Duodenal mucosa (tissue), 2 donors: ENCODE measurements around the gene SLCO2B1.

Experiments
- H3K27ac ChIP-seq: one replicate; pipeline ENCODE4 v1.7.0; 2013; ENCODE audit warnings: low read depth, low read length
- H3K27me3 ChIP-seq, 2 donors: one replicate each; pipeline ENCODE4 v1.7.0; 2013; ENCODE audit warnings: low read length in 2 of 2, control low read depth in 1 of 2; ENCODE audit not compliant: insufficient read depth in 2 of 2, control insufficient read depth in 1 of 2
- H3K36me3 ChIP-seq, 2 donors: one replicate each; pipeline ENCODE4 v1.7.0; 2013; ENCODE audit warnings: low read length in 2 of 2, control low read depth in 1 of 2; ENCODE audit not compliant: insufficient read depth in 2 of 2, control insufficient read depth in 1 of 2
- H3K4me1 ChIP-seq, 2 donors: one replicate each; pipeline ENCODE4 v1.7.0; 2013; ENCODE audit warnings: low read length in 2 of 2, control low read depth in 1 of 2; ENCODE audit not compliant: insufficient read depth in 2 of 2, control insufficient read depth in 1 of 2
- H3K4me3 ChIP-seq, 2 donors: one replicate each; pipeline ENCODE4 v1.7.0; 2013; ENCODE audit warnings: low read length in 2 of 2, low read depth in 1 of 2
- H3K9ac ChIP-seq, 2 donors: one replicate each; pipeline ENCODE4 v1.7.0; 2013; ENCODE audit warnings: low read length in 2 of 2, low read depth in 1 of 2
- H3K9me3 ChIP-seq, 2 donors: one replicate each; pipeline ENCODE4 v1.7.0; 2013; ENCODE audit warnings: low read length in 2 of 2, control low read depth in 1 of 2; ENCODE audit not compliant: control insufficient read depth in 1 of 2

The SLCO2B1 gene

DNA sequence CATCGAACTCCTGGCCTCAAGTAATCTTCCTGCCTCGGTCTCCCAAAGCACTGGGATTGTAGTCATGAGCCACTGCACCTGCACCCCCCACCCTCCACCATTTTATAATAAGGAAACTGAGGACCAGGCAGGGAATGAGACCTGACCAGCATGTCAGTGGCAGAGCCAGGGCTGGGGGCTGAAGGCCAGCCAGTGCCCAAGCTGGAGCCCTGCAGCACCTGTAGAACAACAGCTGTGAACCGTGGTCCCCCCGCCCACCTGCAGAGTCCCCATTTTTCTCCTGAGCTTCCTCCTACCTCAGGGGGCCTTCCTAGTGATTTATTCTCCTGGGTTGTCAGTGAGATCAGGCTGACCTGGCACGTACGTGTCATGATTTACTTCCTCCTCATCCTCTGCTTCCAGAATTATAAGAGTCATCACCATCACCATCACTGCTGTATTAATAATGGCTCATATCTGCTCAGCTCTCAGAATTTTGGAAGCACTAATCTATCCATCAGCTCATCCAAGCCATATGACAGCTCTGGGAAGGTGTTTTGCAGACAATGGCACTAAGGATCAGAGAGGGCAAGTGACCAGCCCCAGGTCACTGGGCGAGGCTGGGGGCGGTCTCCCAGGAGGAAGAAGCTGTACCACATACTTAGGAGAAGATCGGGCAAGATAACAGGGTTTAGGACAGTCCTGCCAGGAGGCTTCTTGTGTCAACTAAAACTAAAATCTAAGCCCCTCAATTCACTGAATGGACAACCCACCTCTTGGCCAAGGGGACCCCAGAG is 5.5 kb upstream of the SLCO2B1 start:
- Histone ChIP-seq H3K27ac (no peak overlapping the region), H3K9me3 (no peaks in the 10 kb centered on the region), H3K36me3 (no peaks in the 10 kb centered on the region), H3K9ac (peak overlapping the region in 1 of 2 donors; percentile 7), H3K4me3 (no peak overlapping the region), H3K27me3 (no peaks in the 10 kb centered on the region), H3K4me1 (peaks cover 54 to 56% of the 10 kb centered on the region in 2 donors)

- no peak overlapping the region for H3K4me3 ChIP-seq
- H3K36me3 ChIP-seq: no peaks in the 10 kb centered on the region
- H3K4me1 ChIP-seq: peaks cover 59 to 61% of the 10 kb centered on the region in 2 donors
- H3K27me3 ChIP-seq: no peaks in the 10 kb centered on the region
- H3K9ac ChIP-seq: peak overlapping the region in 1 of 2 donors; percentile 7
- no peaks in the 10 kb centered on the region for H3K9me3 ChIP-seq
- H3K27ac ChIP-seq: no peak overlapping the region
These were observed 4.9 kb upstream of the SLCO2B1 start for GRCh38 chr11:75145972-75146519.

DNA sequence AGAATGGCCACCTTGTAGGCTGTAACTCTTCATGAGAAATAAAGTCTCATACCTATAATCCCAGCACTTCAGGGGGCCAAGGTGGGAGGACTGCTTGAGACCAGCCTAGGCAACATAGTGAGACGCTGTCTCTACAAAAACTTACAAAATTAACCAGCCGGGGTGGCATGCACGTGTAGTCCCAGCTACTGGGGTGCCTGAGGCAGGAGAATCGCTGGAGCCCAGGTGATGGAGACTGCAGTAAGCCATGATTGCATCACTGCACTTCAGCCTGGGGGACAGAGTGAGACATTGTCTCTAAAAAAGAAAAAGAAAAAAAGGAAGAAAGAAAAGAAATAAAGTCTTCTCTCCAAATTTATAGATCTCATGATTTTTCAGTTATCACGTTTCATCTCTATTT is 4.2 kb upstream of the SLCO2B1 start:
- Histone ChIP-seq H3K9me3 (no peaks in the 10 kb centered on the region), H3K27ac (no peak overlapping the region), H3K9ac (peak overlapping the region in 1 of 2 donors; percentile 2), H3K36me3 (no peaks in the 10 kb centered on the region), H3K4me1 (peaks cover 61 to 62% of the 10 kb centered on the region in 2 donors), H3K4me3 (no peak overlapping the region), H3K27me3 (no peaks in the 10 kb centered on the region)

DNA sequence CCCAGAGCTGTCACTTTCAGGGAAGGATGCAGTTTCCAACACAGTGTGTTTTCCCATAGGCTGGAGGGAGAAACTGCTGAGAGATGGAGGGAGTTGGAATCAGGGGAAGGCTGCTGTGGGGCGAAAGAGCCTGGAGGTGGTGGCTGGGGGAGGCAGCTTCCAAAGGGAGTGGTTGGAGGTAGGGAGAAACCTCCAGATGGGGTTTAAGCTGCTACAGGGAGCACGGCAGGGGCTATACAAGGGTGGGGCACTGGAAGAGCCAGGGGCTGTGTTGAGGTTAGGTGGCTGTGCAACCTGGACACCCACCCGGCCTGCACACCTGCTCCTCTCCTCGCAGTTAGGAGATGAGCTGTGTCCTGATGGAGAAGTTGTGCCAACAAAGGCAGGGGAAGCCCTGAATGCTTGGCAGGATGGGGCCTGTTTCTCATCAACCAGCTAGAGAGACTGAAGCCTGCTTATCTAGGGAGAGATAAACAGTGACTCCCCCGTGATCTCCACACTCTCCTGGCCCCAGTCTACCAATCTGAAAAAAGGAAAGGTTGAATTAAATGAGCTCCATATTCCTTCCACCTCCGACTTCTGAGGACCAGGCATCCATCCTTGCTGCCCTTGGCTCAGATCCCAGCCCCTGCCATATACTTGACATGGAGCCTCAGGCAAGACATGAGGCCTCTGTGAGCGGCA is 3.6 kb upstream of the SLCO2B1 start:
- Histone ChIP-seq H3K27ac (no peak overlapping the region), H3K4me3 (no peak overlapping the region), H3K27me3 (no peaks in the 10 kb centered on the region), H3K9me3 (no peaks in the 10 kb centered on the region), H3K4me1 (peaks cover 62 to 66% of the 10 kb centered on the region in 2 donors), H3K9ac (peak overlapping the region in 1 of 2 donors; percentile 2), H3K36me3 (no peaks in the 10 kb centered on the region)

DNA sequence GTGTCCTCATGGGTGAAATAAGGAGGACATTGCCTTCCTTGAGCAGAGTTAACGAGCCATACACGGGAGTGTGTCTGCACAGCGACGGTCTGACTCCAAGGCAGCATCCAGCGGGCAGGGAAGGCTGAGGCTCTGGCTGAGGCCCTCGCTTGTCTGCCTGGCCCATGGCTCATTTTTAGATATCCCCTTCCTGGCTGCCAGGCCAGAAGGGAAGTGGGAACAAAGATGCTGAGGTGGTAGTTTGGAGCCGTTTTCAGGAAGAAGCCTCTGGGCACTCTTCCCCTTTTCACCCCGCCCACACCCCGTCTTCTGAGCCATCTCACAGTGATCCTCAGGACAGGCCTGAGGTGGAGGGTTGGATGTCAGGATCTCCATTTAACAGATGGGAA is 3.0 kb upstream of the SLCO2B1 start:
- Histone ChIP-seq H3K4me3 (no peak overlapping the region), H3K27me3 (no peaks in the 10 kb centered on the region), H3K27ac (no peak overlapping the region), H3K9me3 (no peaks in the 10 kb centered on the region), H3K4me1 (peaks cover 63% of the 10 kb centered on the region in 2 donors), H3K36me3 (no peaks in the 10 kb centered on the region), H3K9ac (no peak overlapping the region)

GRCh38 chr11:75148436-75148983 is 2.4 kb upstream of the SLCO2B1 start:
- no peaks in the 10 kb centered on the region for H3K27me3 ChIP-seq
- no peaks in the 10 kb centered on the region for H3K9me3 ChIP-seq
- no peaks in the 10 kb centered on the region for H3K36me3 ChIP-seq
- H3K27ac ChIP-seq: no peak overlapping the region
- H3K4me1 ChIP-seq: peaks cover 65 to 67% of the 10 kb centered on the region in 2 donors
- H3K9ac ChIP-seq: no peak overlapping the region
- no peak overlapping the region for H3K4me3 ChIP-seq

DNA sequence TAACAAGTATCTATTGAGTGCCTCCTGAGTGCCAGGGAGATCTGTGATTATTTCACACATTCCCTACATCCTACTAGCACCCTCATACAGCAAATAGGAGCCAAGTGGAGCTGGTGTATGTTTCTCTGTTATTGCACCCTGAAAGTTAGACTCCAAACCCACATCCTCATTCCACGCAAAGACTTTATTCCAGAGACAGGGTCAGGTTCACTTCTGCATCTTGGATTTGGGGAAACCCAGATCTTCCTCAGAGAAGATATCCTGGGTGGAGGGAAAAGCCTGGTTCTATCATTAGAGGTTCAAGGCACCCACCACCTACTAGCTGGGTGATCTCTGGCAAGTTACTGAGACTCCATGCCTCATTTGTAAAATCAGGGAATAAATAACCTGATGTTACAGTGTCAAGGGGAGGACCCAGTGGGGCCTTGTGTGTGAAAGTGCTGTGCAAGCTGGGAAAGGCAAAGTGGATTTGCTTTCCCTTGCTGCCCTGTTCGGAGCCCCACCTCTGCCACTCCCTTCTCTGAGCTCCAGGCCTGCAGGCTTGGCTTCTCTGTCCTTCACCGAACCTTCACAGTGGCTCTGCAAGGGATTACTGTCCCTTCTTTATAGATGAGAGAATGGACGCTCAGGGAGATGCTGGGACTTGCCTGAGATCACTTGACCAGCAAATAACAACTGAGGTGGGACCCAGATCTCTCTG is 991 bp upstream of the SLCO2B1 start:
- Histone ChIP-seq H3K27me3 (no peaks in the 10 kb centered on the region), H3K4me1 (peaks cover 71 to 72% of the 10 kb centered on the region in 2 donors), H3K9me3 (no peaks in the 10 kb centered on the region), H3K4me3 (peak overlapping the region in 1 of 2 donors; percentile 79), H3K9ac (peak overlapping the region; percentile 12 to 74), H3K27ac (no peak overlapping the region), H3K36me3 (no peaks in the 10 kb centered on the region)

DNA sequence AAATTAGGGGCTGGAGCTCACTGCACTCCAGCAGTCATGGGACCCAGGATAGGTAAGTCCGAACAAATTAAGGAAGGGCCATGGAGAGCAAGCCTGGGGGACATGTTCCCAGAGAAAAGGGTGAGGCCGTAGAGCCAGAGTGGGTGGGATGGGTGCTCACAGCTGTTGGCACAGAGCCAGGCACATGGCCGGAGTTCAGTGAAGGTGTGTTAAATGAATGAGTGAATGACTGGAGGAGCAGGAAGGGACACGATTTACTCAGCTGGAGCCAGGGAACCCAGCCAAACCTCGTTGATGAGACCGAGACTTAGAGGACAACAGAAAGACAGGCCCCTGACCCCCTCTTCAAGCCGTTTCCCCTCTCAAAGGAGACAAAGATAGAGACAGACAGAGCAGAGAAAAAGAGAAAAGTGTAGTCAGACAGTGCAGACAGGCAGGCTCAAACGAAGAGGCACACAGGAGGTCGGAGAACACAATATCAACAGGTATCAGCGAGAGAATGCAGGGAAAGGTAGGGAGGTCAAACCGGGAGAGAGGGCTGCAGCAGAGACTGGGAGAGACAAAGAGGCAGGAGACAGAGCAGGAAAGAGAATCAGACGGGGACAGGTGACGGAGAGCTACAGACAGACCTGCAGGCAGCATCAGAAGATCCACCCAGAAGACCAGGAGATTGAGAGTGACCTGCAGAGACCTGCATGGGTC is 590 bp downstream of the SLCO2B1 start:
- H3K36me3 ChIP-seq: no peaks in the 10 kb centered on the region
- H3K9ac ChIP-seq: peak overlapping the region; percentile 74 to 88
- peak overlapping the region; percentile 70 to 79 for H3K4me3 ChIP-seq

DNA sequence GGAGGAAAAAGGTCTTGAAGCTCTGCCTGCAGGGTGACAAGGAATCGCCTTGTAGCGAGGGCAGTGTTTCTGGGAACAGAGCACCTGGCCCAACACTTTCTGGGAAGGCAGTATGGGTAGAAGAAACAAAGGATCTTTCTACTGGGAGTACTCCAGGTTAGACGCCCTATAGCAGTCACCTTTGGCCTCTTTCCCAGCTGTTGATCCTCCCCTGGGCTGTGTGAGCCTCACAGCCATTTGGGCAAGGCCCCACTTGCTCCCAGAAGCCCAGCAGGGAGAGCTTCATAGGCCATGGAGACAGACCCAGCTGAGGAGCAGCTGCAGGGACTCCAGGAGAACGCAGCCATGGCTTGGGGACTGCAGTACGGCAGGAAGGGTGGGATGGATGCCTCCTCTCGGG is 1.2 kb downstream of the SLCO2B1 start:
- peak overlapping the region; percentile 67 for H3K27ac ChIP-seq
- H3K9ac ChIP-seq: peak overlapping the region; percentile 74 to 88
- H3K4me1 ChIP-seq: peaks cover 74 to 78% of the 10 kb centered on the region in 2 donors
- H3K36me3 ChIP-seq: no peaks in the 10 kb centered on the region
- peak overlapping the region; percentile 70 to 79 for H3K4me3 ChIP-seq
- no peaks in the 10 kb centered on the region for H3K9me3 ChIP-seq
- no peaks in the 10 kb centered on the region for H3K27me3 ChIP-seq

More for the DNA sequence above, 590 bp downstream of the SLCO2B1 start:
- no peaks in the 10 kb centered on the region for H3K9me3 ChIP-seq
- H3K27me3 ChIP-seq: no peaks in the 10 kb centered on the region
- peak overlapping the region; percentile 67 for H3K27ac ChIP-seq
- H3K4me1 ChIP-seq: peaks cover 69 to 72% of the 10 kb centered on the region in 2 donors
